HCT116 (cell line): Measurements from ENCODE around the gene VPS41. TPM values are rescaled to one million over a fixed set of nuclear protein-coding genes. Genes with fewer than 3 reads are reported as not detected.

ENCODE experiments used
- ATAC-seq: fragments of 200-7000 bp; cut with Tn5 transposase; 2 replicates; pipeline ENCODE4 v1.9.1; 2020; ENCODE audit warnings: mild to moderate bottlenecking, moderate library complexity
- BruUV-seq: library from RNA; stranded (reverse); fragments of 400-500 nt; replicated peaks from 2 replicates; lab custom pipeline; 2021; lab: Mats Ljungman, UMichigan
- CTCF ChIA-PET: fragments of 300-600 bp; sonication (Branson Sonifier 250); formaldehyde crosslinking; loops from one replicate; lab custom pipeline; 2021; ENCODE audit warnings: antibody characterized with exemption; lab: Charles Lee
- POLR2A ChIA-PET: fragments of 300-600, 350-600 bp; sonication (Branson Sonifier 250); formaldehyde crosslinking; loops from one replicate; lab custom pipeline; 2021; ENCODE audit warnings: antibody characterized with exemption; lab: Charles Lee
- RAD21 ChIA-PET, 2 experiments: fragments of 300-600 bp; sonication (Branson Sonifier 250); formaldehyde crosslinking; loops; one replicate each; lab custom pipeline; 2023; ENCODE audit warnings: low total read pairs in 2 of 2; ENCODE audit not compliant: uncharacterized antibody in 2 of 2, unreplicated experiment in 2 of 2, low non-redundant PET in 1 of 2; lab: Charles Lee
- DNase-seq: peaks from one replicate; pipeline ENCODE4 v3.0.0-alpha.2; 2010; ENCODE audit warnings: low read depth, low spot score
- H2AFZ ChIP-seq: fragments of 200-600 bp; shearing (Covaris generic), sonication (generic); 2 replicates; pipeline ENCODE4 v1.6.1; 2017; ENCODE audit warnings: low read depth, mixed run types, mixed read lengths, antibody characterized with exemption, low read length; ENCODE audit not compliant: poor library complexity, severe bottlenecking
- H3K27ac ChIP-seq: 2 replicates; pipeline ENCODE4 v1.5.1; 2012; ENCODE audit warnings: low read depth, low read length
- H3K27me3 ChIP-seq: fragments of 200-600 bp; sonication (generic); 2 replicates; pipeline ENCODE4 v1.6.1; 2016; ENCODE audit warnings: mixed run types, low read length, mixed read lengths; ENCODE audit not compliant: insufficient read depth
- H3K36me3 ChIP-seq, 2 experiments: fragments of 200-500 bp in 1 of 2; fragments of 200-600 bp in 1 of 2; sonication (Bioruptor generic) in 1 of 2; sonication (generic) in 1 of 2; 2 replicates each; pipeline versions ENCODE4 v1.5.1 to v1.6.1; 2014 to 2016; ENCODE audit warnings: low read length in 2 of 2, inconsistent platforms in 1 of 2, mixed read lengths in 1 of 2, mixed run types in 1 of 2; ENCODE audit not compliant: insufficient read depth in 2 of 2, control insufficient read depth in 1 of 2
- H3K4me1 ChIP-seq, 2 experiments: fragments of 200-600 bp in 1 of 2; sonication (generic) in 1 of 2; 2 replicates each; pipeline versions ENCODE4 v1.5.1 to v1.6.1; 2012 to 2017; ENCODE audit warnings: low read length in 2 of 2, inconsistent platforms in 1 of 2, mild to moderate bottlenecking in 1 of 2, mixed read lengths in 1 of 2, mixed run types in 1 of 2, moderate library complexity in 1 of 2; ENCODE audit not compliant: insufficient read depth in 2 of 2, control insufficient read depth in 1 of 2
- H3K4me2 ChIP-seq: fragments of 200-600 bp; sonication (generic); 2 replicates; pipeline ENCODE4 v1.6.1; 2017; ENCODE audit warnings: mixed run types, low read length, mixed read lengths
- H3K4me3 ChIP-seq, 2 experiments: fragments of 200-600 bp in 1 of 2; sonication (generic) in 1 of 2; replicated peaks in 1 of 2; 2 replicates each; pipeline ENCODE4 v1.5.1; 2011 to 2016; ENCODE audit warnings: low read length in 2 of 2, control low read depth in 1 of 2, low read depth in 1 of 2, mild to moderate bottlenecking in 1 of 2, mixed read lengths in 1 of 2, mixed run types in 1 of 2
- H3K79me2 ChIP-seq: fragments of 200-600 bp; sonication (generic); 2 replicates; pipeline ENCODE4 v1.6.1; 2017; ENCODE audit warnings: mild to moderate bottlenecking, mixed run types, low read length, moderate library complexity, mixed read lengths; ENCODE audit not compliant: insufficient read depth
- H3K9ac ChIP-seq: fragments of 200-600 bp; sonication (generic); 2 replicates; pipeline ENCODE4 v1.6.1; 2016; ENCODE audit warnings: low read length, mixed read lengths
- H3K9me2 ChIP-seq: fragments of 200-600 bp; sonication (generic), shearing (Covaris generic); 2 replicates; pipeline ENCODE4 v1.6.1; 2017; ENCODE audit warnings: mixed run types, mild to moderate bottlenecking, moderate library complexity; ENCODE audit not compliant: insufficient read depth
- H3K9me3 ChIP-seq, 2 experiments: fragments of 200-500 bp in 1 of 2; fragments of 200-600 bp in 1 of 2; sonication (Bioruptor generic) in 1 of 2; sonication (generic) in 1 of 2; 2 replicates each; pipeline ENCODE4 v1.6.1; 2014 to 2017; ENCODE audit warnings: low read length in 2 of 2, mixed read lengths in 2 of 2, inconsistent platforms in 1 of 2, low read depth in 1 of 2, mild to moderate bottlenecking in 1 of 2, mixed run types in 1 of 2, moderate library complexity in 1 of 2; ENCODE audit not compliant: control insufficient read depth in 1 of 2, insufficient read depth in 1 of 2
- H4K20me1 ChIP-seq: fragments of 200-600 bp; sonication (generic), shearing (Covaris generic); 2 replicates; pipeline ENCODE4 v1.6.1; 2017; ENCODE audit warnings: mixed run types, mild to moderate bottlenecking, moderate library complexity; ENCODE audit not compliant: insufficient read depth
- ELF1 ChIP-seq: IDR thresholded peaks from 2 replicates; pipeline ENCODE4 v1.6.1; 2012; ENCODE audit warnings: low read depth, borderline replicate concordance
- EZH2 ChIP-seq: fragments of 200-600 bp; sonication (generic); IDR thresholded peaks from 2 replicates; pipeline ENCODE4 v1.6.1; 2017; ENCODE audit warnings: antibody characterized with exemption, mixed run types
- FOSL1 ChIP-seq: IDR thresholded peaks from 2 replicates; pipeline ENCODE4 v1.6.1; 2012; ENCODE audit warnings: low read depth
- JUND ChIP-seq: IDR thresholded peaks from 2 replicates; pipeline ENCODE4 v1.6.1; 2012
- POLR2A ChIP-seq: IDR thresholded peaks from 2 replicates; pipeline ENCODE4 v1.7.0; 2011; ENCODE audit warnings: borderline replicate concordance; ENCODE audit not compliant: insufficient read depth, insufficient read length; ENCODE audit errors: extremely low read depth
- RAD21 ChIP-seq: IDR thresholded peaks from 2 replicates; pipeline ENCODE4 v1.6.1; 2012; ENCODE audit warnings: low read depth, mild to moderate bottlenecking
- SP1 ChIP-seq: IDR thresholded peaks from 2 replicates; pipeline ENCODE4 v1.6.1; 2012; ENCODE audit warnings: low read depth
- SRF ChIP-seq: IDR thresholded peaks from 2 replicates; pipeline ENCODE4 v1.6.1; 2012; ENCODE audit warnings: low read depth
- TCF7L2 ChIP-seq: IDR thresholded peaks from 2 replicates; pipeline ENCODE4 v1.7.0; 2011; ENCODE audit warnings: borderline replicate concordance, inconsistent platforms; ENCODE audit not compliant: insufficient read depth, insufficient read length; ENCODE audit errors: extremely low read depth
- YY1 ChIP-seq: IDR thresholded peaks from 2 replicates; pipeline ENCODE4 v1.6.1; 2011; ENCODE audit warnings: low read length, low read depth, moderate library complexity, mild to moderate bottlenecking; ENCODE audit not compliant: insufficient replicate concordance; ENCODE audit errors: extremely low read depth
- ZFX ChIP-seq: fragments of 450-650 bp; IDR thresholded peaks from 2 replicates; pipeline ENCODE4 v1.6.1; 2017
- ZNF274 ChIP-seq: fragments of 200-500 bp; sonication (Bioruptor generic); IDR thresholded peaks from 2 replicates; pipeline ENCODE4 v1.6.1; 2014; ENCODE audit warnings: mild to moderate bottlenecking, low read depth, low read length, inconsistent platforms
- intact Hi-C: fragments of 100-400 bp; cut with micrococcal nuclease; formaldehyde crosslinking; loops from 2 replicates; pipeline ENCODE4 v1.10.0; 2022
- total RNA-seq: library from RNA; stranded (reverse); gene quantifications from one replicate; pipeline ENCODE4 v1.2.1, GENCODE V29; 2021; ENCODE audit not compliant: unreplicated experiment
- TF ChIP-seq, protein P1 (sequence below), 3 experiments: fragments of 200-600 bp in 1 of 3; sonication (generic) in 1 of 3; IDR thresholded peaks in 2 of 3; conservative IDR thresholded peaks in 1 of 3; 2 replicates each; pipeline ENCODE4 v1.5.1; 2012 to 2017; ENCODE audit warnings: low read depth in 2 of 3, low read length in 2 of 3, antibody characterized with exemption in 1 of 3, borderline replicate concordance in 1 of 3, control low read depth in 1 of 3, mild to moderate bottlenecking in 1 of 3, mixed read lengths in 1 of 3, mixed run types in 1 of 3, moderate library complexity in 1 of 3; ENCODE audit not compliant: insufficient read depth in 1 of 3
- TF ChIP-seq, protein P2 (sequence below): IDR thresholded peaks from 2 replicates; pipeline ENCODE4 v1.6.1; 2011; ENCODE audit warnings: mild to moderate bottlenecking, low read length, moderate library complexity; ENCODE audit not compliant: insufficient replicate concordance; ENCODE audit errors: extremely low read depth
- TF ChIP-seq, protein P3 (sequence below): IDR thresholded peaks from 2 replicates; pipeline ENCODE4 v1.6.1; 2012
- TF ChIP-seq, protein P4 (sequence below): IDR thresholded peaks from 2 replicates; pipeline ENCODE4 v1.6.1; 2012; ENCODE audit warnings: low read depth

Gene VPS41
- total RNA-seq, 1 experiment from 2014 or later: 72.2 TPM

DNA sequence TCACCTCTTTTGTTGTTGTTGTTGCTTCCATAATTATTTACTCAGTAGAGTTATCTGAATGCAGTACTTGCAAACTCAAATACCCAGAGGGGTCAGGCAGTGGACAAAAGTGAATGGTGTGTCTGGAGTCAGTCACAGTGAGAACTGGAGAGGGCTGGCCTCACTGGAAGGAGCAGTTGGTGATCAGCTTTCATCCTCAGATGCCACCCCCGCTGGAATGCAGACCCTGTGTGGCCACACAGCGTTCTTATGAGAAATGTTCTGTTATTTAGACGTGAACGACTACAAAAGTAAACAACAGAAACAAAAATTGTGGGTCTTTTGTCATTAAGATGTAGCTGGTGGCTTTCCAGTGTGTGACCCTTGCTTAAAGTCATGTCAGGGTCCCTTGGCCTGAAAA is 29.6 kb upstream of the VPS41 start:
- ChIA-PET CTCF (no interaction called here), RAD21 (no interaction called here)
- no peak overlapping the region for H3K4me2 ChIP-seq
- no peak overlapping the region for H3K4me3 ChIP-seq
- H2AFZ ChIP-seq: no peak overlapping the region
- no peaks in the 10 kb centered on the region for H4K20me1 ChIP-seq
- TF ChIP-seq EZH2 (no peak), SRF (no peak), TCF7L2 (no peak), ZFX (no peak), ELF1 (no peak), SP1 (no peak), JUND (no peak), ZNF274 (no peak), POLR2A (no peak), RAD21 (no peak), FOSL1 (no peak), YY1 (no peak)
- TF ChIP-seq, protein P1, sequence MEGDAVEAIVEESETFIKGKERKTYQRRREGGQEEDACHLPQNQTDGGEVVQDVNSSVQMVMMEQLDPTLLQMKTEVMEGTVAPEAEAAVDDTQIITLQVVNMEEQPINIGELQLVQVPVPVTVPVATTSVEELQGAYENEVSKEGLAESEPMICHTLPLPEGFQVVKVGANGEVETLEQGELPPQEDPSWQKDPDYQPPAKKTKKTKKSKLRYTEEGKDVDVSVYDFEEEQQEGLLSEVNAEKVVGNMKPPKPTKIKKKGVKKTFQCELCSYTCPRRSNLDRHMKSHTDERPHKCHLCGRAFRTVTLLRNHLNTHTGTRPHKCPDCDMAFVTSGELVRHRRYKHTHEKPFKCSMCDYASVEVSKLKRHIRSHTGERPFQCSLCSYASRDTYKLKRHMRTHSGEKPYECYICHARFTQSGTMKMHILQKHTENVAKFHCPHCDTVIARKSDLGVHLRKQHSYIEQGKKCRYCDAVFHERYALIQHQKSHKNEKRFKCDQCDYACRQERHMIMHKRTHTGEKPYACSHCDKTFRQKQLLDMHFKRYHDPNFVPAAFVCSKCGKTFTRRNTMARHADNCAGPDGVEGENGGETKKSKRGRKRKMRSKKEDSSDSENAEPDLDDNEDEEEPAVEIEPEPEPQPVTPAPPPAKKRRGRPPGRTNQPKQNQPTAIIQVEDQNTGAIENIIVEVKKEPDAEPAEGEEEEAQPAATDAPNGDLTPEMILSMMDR (IDR thresholded peaks at IDR 0.05 in 2 of 3, conservative IDR thresholded peaks at IDR 0.05 in 1 of 3; ENCODE audit: borderline replicate concordance in 1 of 3, insufficient read depth in 1 of 3, low read depth in 2 of 3, low read length in 2 of 3): no peak
- TF ChIP-seq, protein P2, sequence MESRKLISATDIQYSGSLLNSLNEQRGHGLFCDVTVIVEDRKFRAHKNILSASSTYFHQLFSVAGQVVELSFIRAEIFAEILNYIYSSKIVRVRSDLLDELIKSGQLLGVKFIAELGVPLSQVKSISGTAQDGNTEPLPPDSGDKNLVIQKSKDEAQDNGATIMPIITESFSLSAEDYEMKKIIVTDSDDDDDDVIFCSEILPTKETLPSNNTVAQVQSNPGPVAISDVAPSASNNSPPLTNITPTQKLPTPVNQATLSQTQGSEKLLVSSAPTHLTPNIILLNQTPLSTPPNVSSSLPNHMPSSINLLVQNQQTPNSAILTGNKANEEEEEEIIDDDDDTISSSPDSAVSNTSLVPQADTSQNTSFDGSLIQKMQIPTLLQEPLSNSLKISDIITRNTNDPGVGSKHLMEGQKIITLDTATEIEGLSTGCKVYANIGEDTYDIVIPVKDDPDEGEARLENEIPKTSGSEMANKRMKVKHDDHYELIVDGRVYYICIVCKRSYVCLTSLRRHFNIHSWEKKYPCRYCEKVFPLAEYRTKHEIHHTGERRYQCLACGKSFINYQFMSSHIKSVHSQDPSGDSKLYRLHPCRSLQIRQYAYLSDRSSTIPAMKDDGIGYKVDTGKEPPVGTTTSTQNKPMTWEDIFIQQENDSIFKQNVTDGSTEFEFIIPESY: no peak
- TF ChIP-seq, protein P3, sequence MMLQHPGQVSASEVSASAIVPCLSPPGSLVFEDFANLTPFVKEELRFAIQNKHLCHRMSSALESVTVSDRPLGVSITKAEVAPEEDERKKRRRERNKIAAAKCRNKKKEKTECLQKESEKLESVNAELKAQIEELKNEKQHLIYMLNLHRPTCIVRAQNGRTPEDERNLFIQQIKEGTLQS: no peak
- TF ChIP-seq, protein P4, sequence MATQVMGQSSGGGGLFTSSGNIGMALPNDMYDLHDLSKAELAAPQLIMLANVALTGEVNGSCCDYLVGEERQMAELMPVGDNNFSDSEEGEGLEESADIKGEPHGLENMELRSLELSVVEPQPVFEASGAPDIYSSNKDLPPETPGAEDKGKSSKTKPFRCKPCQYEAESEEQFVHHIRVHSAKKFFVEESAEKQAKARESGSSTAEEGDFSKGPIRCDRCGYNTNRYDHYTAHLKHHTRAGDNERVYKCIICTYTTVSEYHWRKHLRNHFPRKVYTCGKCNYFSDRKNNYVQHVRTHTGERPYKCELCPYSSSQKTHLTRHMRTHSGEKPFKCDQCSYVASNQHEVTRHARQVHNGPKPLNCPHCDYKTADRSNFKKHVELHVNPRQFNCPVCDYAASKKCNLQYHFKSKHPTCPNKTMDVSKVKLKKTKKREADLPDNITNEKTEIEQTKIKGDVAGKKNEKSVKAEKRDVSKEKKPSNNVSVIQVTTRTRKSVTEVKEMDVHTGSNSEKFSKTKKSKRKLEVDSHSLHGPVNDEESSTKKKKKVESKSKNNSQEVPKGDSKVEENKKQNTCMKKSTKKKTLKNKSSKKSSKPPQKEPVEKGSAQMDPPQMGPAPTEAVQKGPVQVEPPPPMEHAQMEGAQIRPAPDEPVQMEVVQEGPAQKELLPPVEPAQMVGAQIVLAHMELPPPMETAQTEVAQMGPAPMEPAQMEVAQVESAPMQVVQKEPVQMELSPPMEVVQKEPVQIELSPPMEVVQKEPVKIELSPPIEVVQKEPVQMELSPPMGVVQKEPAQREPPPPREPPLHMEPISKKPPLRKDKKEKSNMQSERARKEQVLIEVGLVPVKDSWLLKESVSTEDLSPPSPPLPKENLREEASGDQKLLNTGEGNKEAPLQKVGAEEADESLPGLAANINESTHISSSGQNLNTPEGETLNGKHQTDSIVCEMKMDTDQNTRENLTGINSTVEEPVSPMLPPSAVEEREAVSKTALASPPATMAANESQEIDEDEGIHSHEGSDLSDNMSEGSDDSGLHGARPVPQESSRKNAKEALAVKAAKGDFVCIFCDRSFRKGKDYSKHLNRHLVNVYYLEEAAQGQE: no peak
- TF ChIP-seq, all 23 proteins: peak for 0
- intact Hi-C loops: no loop called here
- Histone ChIP-seq H3K27ac (no peak overlapping the region), H3K9ac (no peak overlapping the region), H3K4me1 (no peaks in the 10 kb centered on the region), H3K9me3 (no peaks in the 10 kb centered on the region), H3K79me2 (no peaks in the 10 kb centered on the region), H3K36me3 (no peaks in the 10 kb centered on the region), H3K27me3 (peaks cover 17% of the 10 kb centered on the region), H3K9me2 (no peaks in the 10 kb centered on the region)
- DNase-seq (no peak), ATAC-seq (no peak)
- POLR2A ChIA-PET: no interaction called here
- BruUV-seq: no TSS peak
